ENCODE data around the gene ITM2C.
A peak's percentile ranks its signal among the peaks of the same experiment; 100 is the strongest.

Gene ITM2C

DNA sequence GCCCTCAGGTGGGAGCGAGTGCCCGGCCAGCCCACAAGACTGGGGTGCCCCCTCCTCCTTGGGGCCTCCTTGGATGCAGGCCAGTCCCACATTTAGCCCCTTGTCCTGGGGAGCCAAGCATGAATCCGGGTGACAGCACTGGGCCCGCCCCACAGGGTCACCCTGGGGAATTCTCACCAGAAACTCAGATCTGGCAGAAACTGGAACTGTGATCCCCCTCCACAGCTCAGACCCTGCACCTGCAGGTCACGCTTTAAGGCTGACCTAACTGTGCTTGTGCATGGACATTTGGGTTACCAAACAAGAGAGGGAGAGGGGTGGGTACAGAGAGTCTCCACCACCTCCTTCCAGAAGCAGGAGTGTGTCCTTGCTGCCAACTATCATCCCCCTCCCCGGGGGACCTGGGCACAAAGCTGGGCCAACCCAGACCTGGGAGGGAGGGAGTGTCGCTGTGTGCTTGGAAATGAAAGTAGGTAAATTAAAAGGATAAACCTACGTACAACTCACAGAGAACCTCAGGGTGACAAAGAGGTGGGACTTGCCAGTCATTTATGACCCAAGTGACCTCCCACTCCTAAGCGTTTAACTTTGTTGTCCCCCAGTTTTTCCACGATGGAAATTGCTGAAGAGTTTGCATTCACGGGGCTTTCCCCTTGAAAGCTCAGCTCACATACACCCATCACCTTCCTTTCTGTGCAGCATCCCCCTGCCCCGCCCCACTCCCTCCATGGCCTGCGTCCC lies 9.1 kb downstream of the ITM2C start:
- no peak for DNase-seq

DNA sequence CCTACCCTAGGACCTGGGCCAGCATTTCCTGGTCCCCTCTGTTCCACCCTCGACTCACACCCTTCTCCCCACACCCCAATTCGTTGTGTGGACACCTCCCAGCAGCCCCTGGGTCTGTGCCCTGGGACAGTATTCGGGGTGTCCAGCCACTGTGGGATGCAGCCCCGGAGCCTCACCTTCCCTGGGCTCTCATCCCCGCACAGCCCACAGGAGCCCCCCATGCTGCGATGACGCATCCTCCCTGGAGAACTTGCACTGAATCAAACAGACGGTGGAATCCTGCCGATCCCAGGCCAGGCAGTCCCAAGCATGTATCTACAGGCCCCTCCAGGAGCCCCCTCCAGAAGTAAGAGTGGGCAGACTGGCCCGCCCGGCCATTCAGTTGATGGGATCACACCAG lies 9.7 kb downstream of the ITM2C start:
- DNase-seq: no peak

DNA sequence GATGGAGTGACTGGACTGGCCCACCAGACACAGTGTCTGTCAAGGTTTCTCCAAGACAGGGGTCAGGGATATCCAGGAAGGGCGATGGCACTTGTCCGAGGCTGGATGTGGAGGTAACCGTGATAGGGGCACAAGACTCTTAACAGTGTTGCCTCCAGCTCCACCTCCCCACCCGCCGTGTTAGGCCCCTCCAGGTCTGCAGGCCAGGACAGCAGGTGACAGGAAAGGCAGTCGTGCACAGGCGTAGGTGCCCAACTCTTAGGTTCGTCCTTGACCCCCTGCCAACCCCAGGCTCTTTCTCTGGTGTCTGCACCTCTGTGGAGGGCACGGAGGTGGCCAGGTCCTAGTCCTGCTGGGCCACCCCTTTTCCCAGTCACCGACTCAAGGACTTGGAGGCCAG lies 10.1 kb downstream of the ITM2C start:
- no peak for DNase-seq

DNA sequence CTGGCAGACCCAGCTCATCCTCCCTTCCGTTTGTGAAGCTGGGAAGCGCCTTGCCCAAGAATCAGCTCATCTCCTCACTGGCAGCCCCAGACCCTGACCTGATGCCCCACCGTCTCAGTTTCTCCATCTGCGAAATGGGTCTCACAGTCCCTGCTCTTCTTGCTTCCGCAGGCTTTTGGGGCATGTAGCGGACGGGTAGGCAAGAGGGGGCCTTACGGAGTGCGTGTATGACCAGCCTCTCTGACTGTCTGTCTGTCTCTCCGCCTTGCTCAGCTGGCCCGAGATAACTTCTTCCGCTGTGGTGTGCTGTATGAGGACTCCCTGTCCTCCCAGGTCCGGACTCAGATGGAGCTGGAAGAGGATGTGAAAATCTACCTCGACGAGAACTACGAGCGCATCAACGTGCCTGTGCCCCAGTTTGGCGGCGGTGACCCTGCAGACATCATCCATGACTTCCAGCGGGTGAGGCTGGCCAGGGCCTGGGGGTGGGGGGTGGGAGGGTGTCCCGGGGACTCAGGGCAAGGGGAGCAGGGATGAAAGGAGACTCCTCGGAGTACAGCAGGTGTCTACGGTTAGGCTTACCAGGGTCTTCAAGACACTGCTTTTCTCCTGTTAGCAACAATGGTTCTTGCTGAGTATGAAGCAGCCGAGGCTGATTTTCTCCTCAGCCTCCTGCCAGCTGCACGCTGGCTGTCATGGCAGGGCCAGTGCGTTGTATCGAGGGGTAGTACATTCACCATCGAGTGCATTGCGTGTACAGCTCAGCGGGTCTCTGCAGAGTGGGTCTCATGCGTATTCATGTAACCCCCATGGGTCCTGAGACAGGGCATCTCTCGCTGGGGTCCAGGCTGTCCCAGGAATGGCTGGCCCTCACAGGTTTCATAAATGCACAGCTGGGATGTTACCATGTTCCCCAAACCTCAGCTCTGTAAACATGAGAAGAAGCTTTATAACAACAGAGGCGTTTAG lies 10.9 kb downstream of the ITM2C start:
- DNase-seq: no peak

DNA sequence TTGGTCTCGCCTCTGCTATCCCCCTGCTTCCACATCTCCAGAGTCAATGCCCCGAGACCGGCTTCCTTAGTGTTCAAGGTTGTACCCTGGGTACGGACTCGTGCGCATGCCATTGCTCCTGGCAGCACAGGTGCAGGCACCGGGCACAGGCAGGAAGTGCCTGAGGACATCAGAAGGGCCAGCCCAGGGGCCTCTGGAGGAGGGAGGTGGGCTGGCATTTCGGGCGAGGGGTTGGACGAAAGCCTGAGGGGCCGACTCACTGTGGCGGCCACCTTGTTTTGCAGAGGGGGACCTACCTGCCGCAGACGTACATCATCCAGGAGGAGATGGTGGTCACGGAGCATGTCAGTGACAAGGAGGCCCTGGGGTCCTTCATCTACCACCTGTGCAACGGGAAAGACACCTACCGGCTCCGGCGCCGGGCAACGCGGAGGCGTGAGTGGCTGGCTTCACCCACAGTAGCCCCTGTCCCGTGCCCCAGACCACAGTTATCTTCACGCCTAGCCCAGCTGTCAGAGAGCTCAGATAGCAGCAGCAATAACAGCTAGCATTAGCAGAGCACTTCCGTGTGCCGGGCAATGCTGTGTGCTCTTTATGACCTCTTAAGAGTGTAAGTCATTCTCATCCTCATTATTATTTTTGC lies 12.5 kb downstream of the ITM2C start:
- DNase-seq: no peak

DNA sequence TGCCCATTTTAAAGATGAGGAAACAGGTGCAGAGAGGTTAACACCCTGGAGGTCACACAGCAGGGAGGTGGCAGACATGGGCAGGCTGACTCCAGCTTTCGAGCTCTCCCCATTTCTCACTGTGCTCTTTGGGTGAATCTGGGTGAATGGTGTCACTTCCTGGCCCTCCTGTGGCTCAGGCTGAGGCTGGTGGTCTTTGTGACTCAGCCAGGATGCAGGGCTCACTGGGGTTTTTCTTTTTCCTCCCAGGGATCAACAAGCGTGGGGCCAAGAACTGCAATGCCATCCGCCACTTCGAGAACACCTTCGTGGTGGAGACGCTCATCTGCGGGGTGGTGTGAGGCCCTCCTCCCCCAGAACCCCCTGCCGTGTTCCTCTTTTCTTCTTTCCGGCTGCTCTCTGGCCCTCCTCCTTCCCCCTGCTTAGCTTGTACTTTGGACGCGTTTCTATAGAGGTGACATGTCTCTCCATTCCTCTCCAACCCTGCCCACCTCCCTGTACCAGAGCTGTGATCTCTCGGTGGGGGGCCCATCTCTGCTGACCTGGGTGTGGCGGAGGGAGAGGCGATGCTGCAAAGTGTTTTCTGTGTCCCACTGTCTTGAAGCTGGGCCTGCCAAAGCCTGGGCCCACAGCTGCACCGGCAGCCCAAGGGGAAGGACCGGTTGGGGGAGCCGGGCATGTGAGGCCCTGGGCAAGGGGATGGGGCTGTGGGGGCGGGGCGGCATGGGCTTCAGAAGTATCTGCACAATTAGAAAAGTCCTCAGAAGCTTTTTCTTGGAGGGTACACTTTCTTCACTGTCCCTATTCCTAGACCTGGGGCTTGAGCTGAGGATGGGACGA lies 13.2 kb downstream of the ITM2C start:
- DNase-seq: no peak

DNA sequence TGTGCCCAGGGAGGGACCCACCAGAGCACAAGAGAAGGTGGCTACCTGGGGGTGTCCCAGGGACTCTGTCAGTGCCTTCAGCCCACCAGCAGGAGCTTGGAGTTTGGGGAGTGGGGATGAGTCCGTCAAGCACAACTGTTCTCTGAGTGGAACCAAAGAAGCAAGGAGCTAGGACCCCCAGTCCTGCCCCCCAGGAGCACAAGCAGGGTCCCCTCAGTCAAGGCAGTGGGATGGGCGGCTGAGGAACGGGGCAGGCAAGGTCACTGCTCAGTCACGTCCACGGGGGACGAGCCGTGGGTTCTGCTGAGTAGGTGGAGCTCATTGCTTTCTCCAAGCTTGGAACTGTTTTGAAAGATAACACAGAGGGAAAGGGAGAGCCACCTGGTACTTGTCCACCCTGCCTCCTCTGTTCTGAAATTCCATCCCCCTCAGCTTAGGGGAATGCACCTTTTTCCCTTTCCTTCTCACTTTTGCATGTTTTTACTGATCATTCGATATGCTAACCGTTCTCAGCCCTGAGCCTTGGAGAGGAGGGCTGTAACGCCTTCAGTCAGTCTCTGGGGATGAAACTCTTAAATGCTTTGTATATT lies 14.0 kb downstream of the ITM2C start:
- DNase-seq: no peak

DNA sequence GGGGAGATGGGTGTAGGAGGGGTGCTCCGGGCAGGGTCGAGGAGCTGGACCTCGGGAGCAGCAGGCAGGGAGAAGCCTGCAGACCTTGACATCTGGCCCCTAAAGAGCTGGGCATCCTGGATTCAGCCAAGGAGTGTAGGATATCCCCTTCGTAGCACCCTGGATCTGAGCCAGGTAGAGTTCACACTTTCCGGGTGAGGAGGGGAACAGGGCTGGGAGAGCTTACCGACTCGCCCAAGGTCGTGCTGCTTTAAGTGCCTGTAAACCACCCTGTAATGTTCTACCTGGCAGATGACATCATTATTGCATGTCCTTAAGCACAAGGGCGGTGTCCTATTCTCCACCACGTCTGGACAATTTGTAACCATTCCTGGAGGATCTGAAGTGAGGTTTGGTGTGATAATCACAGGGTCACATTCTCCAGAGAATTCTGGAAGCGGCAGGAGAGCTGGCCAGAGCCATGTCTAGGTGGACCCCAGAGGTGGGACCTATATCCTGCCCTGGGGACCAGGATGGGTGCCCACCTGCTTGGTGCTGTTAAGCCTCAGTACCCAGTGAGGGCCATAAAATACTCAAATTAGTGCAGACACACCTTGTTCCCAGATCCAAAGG lies 14.6 kb downstream of the ITM2C start:
- peak in 1 of 3 experiments; percentile 40 for DNase-seq

DNA sequence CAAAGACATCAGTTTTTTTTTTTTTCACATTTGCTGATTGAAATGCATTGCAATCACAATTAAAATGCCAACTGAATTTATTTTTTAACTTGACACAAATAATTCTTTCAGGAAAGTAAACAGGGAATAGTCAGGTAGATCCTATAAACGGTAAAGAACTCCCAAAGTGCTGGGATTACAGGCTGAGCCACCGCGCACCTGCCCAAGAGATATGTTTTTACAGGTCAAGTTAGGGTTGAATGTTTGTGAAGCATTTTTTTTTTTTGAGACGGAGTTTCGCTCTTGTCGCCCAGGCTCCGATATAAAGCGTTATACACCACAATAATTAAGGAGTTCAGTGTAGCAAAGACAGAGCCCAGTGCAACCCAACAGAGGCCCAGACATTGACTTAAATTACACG lies 15.1 kb downstream of the ITM2C start:
- no peak for DNase-seq

DNA sequence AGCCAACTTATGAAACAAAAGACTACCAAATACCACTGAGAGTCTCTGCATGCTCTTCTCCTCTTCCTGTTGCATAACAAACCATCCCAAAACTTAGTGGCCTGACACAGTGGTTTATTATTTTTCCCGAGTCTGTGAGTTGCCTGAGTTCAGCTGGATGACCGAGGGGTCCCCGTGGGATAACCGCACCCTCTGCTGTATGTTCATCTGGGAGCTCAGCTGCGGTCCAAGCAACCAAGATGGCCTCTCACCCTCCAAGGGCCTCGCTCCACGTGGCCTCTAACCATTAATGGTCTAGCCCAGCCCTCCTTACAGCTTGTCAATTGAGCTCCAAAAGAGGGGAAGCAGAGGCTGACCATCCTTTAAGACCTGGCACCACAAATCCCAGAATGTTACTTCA lies 17.1 kb downstream of the ITM2C start:
- no peak for DNase-seq

DNA sequence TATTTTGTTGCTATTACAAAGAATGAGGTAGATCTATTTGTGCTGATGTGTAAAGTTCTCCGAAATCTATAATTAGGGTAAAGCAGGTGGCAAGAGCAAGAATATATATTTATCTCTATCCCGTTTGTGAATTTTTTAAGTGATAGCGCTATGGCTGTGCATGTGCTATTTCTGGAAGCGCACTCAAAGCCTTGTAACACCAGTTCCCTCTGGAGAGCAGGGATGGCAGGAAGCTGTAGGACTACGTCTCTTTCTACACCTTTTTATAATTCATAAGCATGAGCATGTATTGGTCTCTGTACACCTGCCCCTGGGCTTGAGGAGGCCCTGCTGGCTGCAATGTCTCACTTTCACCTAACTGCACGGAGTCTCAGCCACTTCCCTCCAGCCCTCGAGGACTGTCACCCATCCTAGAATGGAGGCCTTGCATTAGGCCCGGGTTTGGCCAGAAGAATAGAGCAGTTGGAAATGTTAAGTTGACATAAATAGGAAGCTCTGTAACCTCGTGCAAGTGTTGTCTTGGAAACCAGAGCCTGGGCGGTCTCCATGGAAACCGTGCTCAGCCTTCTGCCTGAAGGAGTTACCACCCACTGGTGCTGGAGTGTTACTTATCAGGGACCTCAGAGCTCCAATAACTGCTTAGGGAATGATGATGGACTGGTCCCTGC lies 20.9 kb downstream of the ITM2C start:
- peak; percentile 68 to 95 (median 86) for DNase-seq

DNA sequence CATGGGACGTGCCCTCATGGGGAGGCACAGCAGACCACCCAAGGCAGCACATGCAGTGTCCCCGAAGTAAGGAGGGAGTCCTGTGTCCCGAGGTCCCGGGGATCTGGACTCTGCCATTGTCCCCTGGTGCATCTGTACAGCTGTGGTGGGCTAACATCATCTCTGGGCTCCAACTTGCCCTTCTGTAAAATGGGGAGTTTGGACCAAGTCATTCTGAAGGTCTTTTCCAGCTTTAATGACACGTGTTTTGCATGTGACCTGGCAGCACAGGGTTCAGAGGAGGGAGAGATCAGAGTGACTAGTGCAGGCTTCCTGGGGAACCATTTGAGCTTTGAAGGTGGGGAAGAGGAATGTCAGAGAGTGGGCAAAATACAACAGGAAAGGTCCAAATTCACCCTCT lies 21.5 kb downstream of the ITM2C start:
- no peak for DNase-seq

DNA sequence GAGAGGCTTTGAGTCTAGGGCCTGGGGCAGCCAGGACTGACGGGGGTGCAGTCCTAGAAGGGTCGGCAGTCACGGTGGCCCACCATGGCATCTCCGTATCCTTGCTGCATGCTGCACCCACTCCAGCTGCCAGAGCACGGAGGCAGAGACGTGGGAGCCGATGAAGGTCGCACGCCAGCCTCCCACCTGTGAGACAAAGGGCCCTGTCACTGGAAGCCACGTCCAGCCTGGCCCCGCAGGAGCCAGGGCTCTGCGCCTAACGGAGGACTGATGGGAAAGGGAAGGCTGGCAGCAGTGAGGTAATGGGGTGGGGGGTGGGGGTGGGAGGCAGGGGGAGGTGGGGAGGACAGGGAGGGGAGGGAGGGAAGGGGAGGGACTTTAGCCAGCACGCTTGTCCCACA lies 21.9 kb downstream of the ITM2C start:
- no peak for DNase-seq

DNA sequence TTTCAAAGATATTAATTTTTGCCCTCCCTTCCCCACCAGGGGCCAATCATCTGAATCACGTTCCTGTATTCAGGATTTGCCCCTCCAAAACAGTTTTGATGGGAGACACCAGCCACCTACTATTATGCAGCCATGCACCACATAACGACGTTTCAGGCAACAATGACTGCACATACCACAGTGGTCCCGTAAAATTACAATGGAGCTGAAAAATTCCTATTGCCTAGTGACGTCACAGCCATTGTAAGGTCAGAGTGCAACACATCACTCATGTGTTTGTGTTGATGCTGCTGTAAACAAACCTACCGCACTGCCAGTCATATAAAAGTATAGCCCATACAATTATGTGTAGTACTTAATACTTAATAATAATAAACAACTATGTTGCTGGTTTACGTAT lies 22.6 kb downstream of the ITM2C start:
- DNase-seq: no peak

DNA sequence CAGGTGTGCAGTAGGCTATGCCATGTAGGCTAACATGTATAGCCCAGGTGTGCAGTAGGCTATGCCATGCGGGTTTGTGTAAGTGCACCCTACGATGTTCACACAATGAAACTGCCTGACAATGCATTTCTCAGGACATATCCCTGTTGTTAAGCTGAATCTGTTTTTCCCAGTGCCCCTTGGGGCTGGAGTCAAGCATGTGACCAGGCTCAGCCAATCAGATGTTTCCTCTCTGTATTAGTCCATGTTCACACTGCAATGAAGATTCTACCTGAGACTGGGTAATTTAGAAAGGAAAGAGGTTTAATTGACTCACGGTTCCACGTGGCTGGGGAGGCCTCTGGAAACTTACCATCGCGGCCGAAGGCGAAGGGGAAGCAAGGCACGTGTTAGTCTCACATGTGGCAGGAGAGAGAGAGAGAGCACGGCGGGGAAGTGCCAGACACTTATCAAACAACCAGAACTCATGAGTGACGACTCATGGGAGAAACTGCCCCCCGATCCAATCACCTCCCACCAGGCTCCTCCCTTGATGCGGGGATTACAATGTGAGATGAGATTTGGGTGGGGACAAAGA lies 24.2 kb downstream of the ITM2C start:
- no peak for DNase-seq

DNA sequence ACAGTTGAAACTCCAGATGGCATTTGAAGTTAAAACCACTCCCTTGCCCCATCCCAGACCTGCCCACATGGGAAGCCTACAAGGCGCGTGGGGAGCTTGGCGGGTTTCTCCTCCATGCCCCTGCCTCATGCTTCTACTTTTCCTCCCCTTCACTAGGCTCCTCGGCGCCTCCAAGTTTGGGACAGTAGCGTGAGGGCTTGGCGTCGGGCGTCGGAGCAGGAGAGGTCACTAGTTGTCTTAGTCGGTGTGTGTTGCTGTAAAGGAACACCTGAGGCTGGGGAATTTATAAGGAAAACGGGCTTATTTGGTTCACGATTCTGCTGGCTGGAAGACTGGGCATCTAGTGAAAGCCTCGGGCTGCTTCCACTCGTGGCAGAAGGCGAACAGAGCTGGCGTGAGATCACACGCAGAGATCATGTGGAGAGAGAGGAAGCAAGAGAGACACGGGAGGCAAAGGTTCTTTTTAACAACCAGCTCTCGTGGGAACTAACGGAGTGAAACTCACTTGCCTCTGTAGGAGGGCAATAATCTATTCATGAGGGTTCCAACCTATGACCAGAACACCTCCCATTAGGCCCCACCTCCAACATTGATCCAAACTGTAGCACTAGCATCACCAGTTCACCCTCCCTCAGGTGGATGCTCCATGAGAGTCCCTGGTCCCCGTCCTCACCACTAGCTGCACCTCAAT lies 25.3 kb downstream of the ITM2C start:
- no peak for DNase-seq

DNA sequence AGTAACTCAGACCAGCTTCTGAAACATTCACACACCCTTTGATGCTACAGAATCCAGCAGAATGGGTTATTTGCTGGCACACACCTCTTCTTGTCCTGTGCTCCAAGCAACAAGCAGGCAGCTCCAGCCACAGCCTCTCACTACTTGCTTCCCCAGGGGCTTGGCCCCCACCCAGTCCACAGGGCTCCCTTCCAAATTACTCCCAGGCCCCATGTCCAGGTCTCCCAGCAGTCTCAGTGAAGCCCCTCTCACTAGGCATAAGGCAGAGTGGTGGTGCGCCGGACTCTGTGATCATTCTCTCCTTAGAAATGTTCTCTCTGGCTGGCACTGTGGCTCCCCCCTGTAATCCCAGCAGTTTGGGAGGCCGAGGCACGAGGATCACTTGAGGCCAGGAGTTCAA lies 25.9 kb downstream of the ITM2C start:
- DNase-seq: no peak

DNA sequence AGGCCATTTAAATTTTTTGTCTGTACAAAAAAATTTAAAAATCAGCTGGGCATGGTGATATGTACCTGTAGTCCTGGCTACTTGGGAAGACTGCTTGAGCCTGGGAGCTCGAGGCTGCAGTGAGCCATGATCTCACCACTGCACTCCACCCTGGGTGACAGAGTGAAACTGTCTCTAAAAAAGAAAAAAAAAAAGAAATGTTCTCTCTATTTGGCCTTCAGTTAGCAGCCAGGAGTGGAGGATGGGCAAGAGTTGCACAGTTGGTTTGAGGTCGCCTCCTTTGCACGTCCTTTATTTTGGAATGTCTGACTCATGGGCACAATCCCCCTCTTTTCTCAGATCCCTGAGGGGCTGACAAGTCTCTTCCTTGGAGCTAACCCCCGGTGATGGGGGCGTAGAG lies 26.3 kb downstream of the ITM2C start:
- DNase-seq: no peak

DNA sequence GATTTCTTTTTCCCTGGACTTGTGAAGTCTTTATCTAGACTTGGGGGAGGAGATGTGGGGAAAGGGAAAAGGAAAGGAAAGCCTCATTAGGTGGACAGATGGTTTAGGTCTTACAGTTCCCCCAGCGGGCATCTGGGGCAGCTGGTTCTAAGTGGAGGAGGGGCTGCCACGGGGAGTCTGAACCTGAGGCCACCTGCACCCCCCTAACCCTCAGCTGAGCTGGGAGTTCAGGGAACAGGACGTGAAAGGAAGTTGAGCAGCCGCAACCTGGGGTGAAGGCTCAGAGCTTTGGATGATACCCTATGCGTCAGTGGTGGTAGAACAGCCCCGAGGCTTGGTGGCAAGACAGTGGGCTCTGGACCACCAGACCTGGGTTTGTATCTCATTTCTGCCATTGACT lies 26.8 kb downstream of the ITM2C start:
- DNase-seq: no peak

DNA sequence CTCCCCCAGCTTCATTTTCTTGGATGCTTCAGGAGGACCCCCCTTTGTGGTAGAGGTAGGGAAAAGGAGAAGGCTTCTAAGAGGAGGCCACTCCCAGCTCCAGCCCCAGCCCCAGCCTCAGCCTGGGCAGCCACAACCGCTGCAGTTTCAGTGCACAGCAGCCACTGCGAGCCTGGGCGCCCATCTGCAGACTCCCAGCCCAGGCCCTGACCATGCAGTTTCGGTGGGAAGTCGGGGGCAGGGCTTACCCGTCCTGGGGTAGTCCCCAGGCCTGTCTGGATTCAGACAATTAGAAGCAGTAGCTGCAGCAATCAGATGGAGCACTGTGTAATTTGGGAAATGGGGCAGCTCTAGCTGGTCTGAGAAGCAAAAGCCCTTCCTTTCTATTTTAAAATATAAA lies 28.6 kb downstream of the ITM2C start:
- no peak for DNase-seq
